HG03439 (cell line): ENCODE measurements around the gene AMBP.

Source experiments
- ATAC-seq: cut with Tn5 transposase; IDR thresholded peaks from one replicate; pipeline ENCODE4 v1.9.1; 2021; ENCODE audit warnings: mild to moderate bottlenecking, moderate library complexity; ENCODE audit not compliant: unreplicated experiment

The AMBP gene

DNA sequence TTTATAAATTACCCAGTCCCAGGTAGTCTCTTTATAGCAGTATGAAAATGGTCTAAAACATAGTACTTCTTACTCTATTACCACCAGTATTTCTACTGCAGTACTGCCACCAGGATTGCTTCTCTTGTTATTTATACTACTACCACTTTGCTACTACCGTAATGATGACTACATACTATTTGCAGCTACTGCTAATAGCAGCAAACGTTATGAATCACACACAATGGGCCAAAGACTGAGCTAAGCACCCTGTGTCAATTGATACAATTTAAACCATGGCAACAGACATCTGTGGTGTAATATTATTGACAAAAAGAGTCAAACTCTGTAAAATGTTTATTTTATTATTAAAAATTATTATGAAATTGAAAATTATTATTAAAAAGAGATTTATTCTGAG, 36.3 kb upstream of the AMBP start:
- ATAC-seq, result no peak

DNA sequence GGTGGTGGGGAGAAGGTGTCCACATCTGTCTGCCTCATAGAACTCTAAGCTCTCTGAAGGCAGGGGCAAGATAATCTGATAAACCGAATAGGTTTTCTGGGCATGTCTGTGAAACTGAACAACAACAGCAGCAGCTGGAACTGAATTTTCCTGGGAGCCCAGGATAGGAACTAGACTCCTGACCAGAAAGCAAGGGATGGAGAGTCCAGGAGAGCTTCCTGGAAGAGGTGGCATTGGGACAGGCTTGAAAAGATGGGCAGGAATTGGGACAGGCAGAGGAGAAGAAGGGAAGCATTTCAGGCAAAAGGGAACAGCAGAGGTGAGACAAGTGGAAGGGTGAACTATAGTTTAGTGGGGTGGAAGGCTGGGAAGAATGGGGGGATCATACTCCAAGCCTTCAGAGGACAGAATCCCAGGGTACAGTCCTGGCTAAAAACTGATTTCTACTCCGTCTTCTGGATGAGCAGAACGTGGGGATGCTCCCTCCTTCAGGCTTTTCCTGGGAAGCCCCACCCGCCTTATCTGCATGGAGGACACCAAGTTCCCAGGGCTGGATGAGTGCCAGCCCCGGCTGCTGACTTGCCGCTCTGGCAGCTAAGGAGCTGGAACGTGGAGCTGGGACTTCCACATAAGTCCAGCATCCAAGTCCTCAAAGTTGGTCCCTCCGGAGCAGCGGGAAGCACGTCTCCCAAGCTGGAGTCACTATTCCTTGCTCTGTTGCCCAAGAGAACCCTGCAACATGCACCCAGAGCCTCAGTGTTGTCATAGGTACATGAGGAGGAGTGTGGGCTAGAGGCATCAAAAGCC, 34.9 kb upstream of the AMBP start:
- no peak for ATAC-seq

DNA sequence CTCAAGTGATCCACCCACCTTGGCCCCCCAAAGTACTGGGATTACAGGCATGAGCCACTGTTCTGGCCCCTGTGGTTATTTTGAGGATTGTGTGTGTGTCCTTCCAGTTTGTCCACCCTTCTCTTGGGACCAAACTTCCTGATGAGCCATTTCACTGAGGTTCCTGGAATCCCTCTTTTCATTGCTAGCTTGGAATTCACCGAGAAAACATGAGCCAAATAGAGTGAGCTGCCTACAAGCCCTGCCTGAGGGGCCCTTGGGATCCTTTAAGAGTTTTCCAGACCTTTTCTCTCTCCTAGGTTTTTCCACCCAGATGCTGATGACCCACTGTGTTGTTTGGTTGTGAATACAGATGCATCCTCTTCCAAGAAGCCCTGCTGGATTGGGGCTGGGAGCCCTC, 34.2 kb upstream of the AMBP start:
- ATAC-seq, result no peak

DNA sequence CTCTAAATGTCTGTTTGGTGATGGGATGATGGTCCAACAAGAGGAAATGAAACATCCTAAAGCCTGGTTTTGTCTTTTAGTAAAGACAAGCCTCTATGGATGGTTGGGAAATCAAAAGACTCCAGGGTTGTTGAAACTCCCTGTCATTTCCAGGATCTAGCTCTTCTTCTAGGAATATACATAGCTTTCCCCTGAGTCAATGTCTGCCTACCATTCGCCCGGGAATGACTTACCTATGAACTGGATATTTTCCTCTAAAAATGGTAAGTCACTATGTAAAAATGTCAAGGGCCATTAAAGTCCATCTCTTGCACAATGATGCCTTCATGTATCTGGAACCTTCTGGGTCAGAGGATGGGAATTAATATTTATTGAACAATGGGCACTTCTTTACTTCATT, 32.1 kb upstream of the AMBP start:
- ATAC-seq, result no peak

- no peak for ATAC-seq
Measured at GRCh38 chr9:114109124-114109523, 31.0 kb upstream of the AMBP start.

GRCh38 chr9:114108016-114108833, 30.1 kb upstream of the AMBP start:
- no peak for ATAC-seq

DNA sequence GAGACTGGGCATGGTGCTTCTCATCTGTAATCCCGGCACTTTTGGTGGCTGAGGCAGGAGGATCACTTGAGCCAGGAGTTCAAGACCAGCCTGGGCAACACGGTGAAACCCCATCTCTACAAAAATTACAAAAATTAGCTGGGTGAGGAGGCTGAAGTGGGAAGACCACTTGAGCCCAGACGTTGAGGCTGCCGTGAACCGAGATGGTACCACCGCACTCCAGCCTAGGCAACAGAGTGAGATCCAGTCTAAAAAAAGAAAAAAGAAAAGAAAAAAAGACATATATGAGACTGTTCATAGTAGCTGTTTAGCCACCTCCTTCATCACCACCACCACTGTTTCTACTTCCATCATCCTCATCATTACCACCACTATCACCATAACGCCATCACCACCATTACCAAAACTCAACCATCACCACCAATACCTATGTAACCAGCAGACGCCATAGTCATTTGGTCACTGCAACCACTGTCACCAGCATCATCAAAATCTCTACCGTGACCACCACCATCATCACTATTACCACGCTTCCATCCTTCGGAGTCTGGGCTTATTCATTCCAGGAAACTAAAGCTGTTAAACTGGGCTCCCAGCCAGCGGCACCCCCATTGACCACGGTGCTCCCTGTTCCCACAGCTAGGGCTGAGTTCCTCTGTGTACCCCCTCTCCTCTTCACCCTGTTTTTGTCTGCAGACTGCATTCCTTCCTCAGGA, 29.3 kb upstream of the AMBP start:
- ATAC-seq, result no peak

- ATAC-seq, result no peak
Measured at GRCh38 chr9:114105236-114105635, 27.1 kb upstream of the AMBP start.

DNA sequence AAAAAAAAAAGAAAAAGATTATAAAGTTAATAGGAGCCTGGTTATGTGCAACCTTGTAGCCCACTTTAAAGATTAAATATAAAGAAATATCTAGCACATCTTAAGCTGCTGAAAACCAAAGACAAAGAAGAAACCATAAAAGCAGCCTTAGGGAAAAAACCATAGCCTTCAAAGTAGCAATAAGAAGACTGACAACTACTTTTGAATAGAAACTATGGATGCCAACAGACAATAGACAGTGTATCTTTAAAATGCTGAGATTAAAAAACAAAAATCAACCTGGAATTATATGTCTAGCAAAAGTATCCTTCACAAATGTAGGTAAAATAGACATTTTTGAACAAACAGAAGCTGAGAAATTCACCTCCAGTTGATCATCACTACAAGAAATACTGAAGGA, 24.4 kb upstream of the AMBP start:
- ATAC-seq, result no peak

DNA sequence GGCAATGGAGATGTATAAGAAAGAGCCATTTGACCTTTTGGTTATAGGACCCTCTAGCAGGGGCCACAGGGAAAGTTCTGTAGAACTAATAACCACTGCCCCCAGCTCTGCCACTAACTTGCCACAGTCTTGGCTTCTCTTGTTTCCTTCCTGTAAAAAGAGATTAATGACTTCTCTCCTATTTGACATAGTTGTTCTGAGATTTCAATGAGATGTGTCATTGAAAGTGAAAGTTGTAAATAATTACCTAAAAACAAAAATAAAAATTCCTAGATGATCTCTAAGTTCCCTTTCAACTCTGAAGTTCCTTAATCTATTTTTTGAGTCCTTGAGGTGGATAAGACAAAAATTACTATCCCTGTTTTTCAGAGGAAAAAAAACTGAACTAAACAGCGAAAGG, 22.4 kb upstream of the AMBP start:
- ATAC-seq, result no peak

- ATAC-seq, result no peak
Measured at GRCh38 chr9:114099669-114100270, 21.7 kb upstream of the AMBP start.

GRCh38 chr9:114098936-114099668, 21.0 kb upstream of the AMBP start, which contains the start of gene KIF12:
Gene KIF12 (minus strand): TSS chr9:114099292. CDS start chr9:114099276, 16 bp downstream.
- no peak for ATAC-seq

GRCh38 chr9:114098021-114098935, 20.2 kb upstream of the AMBP start:
- no peak for ATAC-seq

- no peak for ATAC-seq
Measured at GRCh38 chr9:114097613-114098020, 19.5 kb upstream of the AMBP start.

- ATAC-seq, result no peak
Measured at GRCh38 chr9:114096866-114097612, 18.9 kb upstream of the AMBP start.

- ATAC-seq, result no peak
Measured at GRCh38 chr9:114096041-114096511, 18.0 kb upstream of the AMBP start.

DNA sequence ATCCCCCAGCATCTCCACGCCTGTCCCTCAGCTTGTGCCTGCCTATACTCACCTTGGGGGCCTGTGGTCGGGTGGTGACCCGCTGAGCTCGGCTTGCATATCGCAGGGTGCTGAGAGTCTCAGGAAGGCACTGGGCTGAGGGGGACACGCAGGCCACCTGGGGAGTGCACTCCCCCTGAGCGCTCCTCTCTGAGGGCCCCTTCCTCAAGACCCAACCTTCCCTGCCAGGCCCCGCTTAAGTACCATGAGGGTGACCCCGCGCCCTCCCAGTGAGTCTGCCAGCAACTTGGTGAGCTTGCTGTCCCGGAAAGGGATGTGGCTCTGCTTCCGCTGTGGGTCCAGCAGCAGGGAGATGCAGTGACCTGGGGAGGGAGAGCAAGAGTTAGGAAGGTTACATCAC, 16.9 kb upstream of the AMBP start:
- ATAC-seq, result no peak

- no peak for ATAC-seq
Measured at GRCh38 chr9:114093761-114094505, 15.8 kb upstream of the AMBP start.
